C4-2B (cell line): Measurements from ENCODE around the gene FRAS1.

Source experiments
- CTCF ChIP-seq: fragments of 450-650 bp; conservative IDR thresholded peaks from 2 replicates; pipeline ENCODE4 v1.5.1; 2017; ENCODE audit warnings: mild to moderate bottlenecking
- ZFX ChIP-seq: fragments of 450-650 bp; IDR thresholded peaks from 2 replicates; pipeline ENCODE4 v1.6.1; 2017

GRCh38 chr4:78529569-78530209, 472.6 kb downstream of the FRAS1 start:
- no peak for TF ChIP-seq ZFX
- no peak for TF ChIP-seq CTCF
